ENCODE measurements around the gene DUSP8. TPM values are rescaled to one million over a fixed set of nuclear protein-coding genes. Genes with fewer than 3 reads are reported as not detected.
A peak's percentile ranks its signal among the peaks of the same experiment; 100 is the strongest.

DUSP8 gene
- polyA plus RNA-seq, 1 donor = 28.4 TPM

DNA sequence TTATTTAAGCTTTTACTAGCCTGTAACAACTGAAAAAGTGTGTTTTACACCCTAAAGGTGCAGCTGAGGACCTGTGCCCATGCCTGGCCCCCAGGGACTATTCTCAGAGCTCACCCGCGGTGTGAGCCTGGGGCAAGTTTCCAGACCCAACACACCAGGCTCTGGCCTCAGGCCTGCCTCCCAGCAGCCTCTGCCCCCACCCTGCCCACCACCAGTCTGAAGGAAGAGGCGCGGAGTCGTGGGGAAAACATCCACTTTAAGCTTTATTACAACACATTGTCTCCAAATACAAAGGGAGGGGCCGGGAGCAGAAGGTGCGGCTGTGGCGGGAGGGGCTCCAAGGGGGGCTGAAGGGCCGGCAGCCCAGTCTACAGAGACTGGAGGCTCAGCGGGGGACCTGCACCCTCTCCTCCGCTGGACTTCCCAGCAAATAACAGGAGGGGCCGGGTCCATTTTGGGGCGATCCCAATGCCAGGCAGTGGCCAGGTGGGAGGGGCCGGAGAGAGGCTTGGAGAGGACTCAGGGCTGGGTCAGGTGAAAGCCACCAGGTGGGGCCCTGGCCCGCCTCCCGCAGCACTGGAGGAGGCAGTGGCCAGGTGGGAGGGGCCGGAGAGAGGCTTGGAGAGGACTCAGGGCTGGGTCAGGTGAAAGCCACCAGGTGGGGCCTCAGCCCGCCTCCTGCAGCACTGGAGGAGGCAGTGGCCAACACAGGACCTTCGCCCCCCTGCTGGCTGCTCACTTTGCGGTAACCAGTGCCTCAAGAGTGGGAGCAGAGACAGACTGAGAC lies 18.1 kb downstream of the DUSP8 start:
- no peak for DNase-seq

DNA sequence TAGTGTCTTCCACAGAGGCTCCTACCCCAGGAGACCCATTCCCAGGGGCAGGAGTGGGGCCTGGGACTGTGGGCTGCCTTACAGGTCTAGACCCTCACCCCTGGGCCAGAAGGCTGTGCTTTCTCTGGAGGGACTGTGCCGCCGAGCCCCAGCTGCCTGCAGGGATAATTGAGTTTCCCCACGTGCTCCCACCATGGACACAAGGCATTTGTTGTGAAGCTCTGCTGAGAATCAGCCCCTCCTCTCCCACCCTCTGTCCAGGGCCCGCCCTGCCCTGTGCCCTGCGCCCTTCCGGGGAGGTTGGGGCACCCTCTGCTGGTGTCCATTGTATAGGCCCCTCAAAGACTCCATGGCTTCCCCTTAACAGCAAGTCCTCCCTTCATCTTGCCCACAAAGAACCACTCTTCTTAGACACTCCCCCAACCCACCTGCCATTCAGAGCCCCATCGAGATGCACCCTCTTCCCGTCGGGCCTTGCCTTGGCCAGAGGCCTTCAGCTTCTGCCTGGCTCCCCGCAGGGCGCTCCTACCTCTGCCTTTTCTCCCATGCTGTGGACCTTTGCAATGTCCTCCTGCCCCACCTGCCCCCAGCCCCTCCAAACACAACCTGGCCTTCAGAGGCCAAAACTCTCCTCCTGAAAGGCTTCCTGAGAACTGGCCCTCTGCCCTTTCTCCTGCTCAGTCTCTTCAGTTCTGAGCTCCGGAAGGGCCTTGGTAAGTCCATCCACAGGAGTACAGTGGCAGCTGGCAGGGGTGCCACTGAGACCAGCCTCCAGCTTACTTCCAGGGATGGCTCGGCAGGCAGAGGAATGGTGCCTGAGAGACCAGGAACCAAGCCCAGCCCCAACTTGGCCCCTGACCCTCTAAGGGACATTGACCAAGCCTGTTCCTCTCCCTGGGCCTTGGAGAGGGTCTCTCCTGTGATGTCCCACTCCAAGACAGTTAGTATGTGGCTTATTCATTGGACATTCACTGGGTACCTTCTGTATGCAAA lies 22.4 kb downstream of the DUSP8 start:
- DNase-seq = no peak

DNA sequence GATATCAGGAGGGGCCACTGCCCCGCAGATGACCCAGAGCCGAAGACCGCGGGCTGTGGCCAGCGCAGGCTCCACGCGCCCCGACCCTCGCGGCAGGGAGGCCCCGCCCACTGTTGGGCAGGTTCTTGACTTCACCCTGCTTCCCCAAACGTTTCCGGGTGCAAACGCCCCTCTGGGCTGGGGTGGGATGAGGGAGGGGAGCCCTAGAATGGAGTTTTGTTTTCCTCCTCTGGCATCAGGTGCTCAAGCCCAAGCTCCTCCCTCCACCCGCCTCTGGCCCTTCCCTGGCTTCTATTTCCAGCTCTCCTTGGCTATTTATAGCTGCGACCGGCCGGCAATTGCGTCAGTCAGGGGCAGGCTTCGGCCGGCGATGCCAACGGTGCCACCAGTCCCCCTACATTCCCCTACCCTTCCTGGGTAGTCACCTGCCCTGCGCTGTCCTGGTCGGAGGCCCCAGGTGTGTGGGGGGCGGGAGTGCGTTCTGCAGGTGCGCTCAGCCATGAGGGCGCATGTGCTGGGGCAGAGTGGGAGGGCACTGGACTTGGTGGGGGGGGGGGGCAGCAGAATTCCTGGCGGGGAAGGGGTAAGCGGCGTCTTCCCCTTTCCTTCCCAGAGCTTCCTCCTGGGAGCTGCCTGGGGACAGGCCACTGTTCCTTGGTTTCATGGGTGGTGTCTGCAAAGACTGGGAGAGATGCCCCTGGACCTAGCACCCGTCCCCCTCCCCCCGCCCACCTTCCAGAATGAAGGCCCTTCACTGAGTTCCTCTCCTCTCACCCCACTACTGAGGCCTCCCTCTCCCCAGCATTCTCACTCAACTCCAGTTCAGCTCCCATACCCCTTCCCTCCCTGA lies 23.6 kb downstream of the DUSP8 start:
- no peak for DNase-seq

DNA sequence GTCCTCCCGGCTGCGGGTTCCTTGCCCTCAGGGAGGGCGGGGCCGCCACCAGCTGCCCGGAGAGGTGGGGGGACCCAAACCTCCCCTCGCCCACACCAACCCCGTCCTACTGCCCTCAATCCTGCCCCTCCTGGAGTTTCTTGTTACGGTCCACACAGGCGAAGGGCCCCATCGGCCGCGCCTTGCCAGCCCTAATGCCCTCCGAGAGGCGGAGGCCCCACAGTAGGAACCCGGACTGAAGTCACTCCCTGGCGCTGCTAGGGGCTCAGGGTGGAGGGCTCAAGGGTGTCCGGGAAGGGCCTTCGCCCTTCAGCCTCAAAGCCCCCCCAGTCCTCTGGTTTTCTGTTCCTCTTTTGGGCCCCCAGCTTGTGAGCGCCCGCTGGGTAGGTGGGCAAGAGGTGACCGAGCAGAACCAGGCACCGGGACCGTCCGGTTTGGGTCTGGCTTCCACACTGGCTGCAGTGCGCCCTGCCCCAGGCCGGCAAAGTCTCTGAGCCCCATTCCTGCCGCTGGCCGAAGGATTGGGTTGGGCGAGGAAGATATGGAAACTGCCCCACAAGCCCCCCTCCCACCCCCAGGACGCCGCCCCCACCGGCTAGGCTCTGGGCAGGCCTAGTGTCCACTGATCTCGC lies 24.5 kb downstream of the DUSP8 start:
- DNase-seq = no peak

DNA sequence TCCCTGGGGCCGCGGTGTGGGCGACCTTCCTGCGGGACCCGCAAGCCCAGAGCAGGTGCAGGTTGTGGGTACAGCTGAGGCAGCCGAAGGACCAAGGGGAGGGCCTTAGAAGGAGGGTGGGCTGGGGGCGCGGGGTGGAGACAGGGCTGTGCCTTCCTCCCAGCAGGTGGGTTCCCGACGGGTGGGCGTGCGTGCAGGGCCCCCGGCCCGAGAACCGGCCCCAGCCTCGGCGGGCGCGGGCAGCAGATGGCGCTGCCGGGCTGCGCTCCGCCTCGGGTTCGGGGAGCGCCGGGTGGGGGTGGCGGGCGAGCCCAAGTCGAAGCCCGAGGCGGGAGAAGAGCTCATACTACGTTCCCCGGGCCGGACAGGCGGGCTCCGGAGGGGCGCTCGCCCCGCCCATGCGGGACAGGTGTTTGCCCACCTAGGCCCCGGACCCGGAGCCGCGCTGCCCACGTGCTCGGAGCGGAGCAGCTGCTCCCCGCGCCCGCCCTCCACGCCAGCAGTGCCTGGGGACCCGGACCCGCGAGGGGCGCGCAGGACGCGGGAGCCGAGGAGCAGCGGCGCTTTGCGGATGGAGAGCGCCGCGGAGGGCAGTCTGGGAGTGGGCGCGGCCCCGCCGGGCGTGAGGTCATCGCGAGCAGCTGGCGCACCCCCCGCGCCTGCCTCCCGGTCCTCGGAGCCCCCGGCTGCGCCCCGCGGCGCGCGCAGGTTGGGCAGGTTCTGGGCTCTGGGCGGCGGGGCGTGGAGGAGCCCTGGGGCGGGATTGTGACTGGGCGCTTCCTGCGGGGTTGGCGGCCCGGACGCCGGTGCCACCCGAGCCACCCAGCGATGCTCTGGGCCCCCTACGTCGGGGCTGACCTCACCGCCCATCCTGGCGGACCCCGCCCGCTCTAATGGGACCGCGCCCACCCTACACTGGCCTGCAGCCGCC lies 25.3 kb downstream of the DUSP8 start:
- peak; percentile 59 for DNase-seq

DNA sequence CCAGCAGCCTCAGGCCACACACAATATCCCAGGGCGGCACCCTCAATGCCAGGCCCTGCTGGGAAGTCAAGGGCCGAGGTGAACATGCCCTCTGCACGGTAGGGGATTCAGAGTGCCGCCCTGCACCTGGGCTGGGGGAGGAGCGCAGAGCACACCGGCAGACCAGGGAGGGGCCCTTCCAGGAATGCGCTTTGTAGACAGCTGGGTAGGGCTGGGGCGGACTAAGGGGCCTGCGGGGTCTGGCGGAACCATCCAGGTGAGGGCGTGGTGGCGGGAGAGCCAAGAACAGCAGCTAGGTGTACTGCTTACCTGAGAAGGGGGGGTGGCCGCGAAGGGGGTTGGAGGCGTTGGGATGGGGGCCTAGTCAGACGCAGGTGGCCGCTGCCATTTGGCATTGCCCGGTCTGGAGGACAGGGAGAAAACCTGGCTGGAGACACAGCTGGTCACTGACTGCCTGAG lies 26.0 kb downstream of the DUSP8 start:
- DNase-seq = no peak

DNA sequence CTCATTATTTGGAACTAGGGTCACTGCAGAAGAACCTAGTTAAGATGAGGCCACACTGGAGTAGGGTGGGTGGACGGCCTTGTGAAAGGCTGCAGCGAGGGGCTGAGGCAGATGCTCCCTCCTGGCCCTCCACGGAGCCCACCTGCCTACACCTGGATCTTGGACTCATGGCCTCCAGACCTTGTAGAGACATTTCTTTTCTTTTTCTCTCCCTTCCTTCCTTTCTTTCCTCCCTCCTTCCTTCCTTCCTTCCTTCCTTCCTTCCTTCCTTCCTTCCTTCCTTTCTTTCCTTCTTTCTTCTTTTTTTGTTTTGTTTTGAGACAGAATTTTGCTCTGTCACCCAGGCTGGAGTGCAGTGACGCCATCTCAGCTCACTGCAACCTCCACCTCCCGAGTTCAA lies 26.6 kb downstream of the DUSP8 start:
- no peak for DNase-seq

DNA sequence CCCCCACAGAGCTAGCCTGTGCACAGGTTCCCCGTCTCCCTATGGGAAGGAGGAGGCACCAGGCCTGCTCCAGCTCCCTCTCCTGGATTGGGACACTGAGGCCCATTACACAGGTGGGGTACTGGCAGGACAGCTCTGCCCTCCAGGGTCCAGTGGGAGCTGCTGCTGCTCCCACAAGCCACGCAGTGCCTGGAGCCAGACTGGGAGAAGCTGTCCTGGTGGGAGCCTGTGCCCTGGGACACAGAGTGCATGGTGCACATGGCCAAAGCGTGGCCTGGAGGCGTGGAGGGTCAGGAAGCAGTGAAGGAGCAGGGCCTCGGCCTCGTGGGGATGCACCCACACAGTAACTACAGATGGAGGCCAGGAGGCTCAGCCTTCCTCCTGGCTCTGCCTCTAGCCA lies 27.5 kb downstream of the DUSP8 start:
- no peak for DNase-seq

DNA sequence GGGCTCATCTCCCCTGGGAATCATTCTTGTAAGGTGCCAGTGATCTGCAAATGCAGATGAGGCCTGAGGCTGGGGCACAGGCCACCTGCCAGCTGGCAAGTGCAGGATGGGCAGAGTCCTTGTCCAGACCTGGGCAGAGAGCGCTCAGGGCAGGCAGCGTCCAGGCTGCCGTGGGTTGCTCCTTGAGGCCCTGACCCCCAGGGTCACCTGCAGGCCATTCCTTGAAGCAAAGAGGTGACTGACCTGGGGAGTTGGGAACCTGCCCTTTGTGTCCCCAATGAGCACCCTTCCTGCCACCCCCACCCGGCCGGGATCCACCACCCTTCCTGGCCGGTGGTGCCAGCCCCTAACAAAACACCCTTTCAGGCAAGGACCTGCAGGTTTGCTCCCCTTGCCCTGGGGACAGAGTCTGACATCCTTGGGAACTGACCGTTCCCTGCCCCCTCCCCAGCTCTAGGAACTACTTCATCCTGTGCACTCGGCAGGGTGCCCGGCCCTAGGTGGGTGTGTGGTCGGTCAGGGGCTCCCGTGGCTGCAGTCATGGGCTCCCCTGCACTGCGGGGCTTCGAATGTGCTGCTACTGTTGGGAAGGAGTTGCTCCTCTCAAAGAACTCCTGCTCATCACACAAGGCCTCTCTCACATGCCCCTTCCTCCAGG lies 28.3 kb downstream of the DUSP8 start:
- no peak for DNase-seq

DNA sequence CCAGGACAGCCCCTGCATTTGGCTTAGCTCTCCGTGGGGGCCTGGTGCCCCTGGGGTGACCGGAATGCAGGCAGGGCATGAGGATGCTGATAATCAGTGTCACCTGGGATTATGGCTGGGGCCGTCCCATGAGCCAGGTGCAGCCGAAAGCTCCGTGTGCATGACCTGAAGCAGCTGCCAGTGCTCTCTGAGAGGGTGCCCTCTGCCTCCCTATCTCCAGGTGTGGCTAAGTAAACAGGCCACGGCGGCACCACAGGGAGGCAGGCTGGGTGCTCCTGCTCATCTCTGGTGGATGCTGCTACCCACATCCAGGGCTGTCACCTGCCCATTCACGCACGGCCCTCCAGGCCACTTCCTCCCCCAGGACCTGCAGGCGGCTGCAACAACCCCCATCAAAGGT lies 29.8 kb downstream of the DUSP8 start:
- no peak for DNase-seq

DNA sequence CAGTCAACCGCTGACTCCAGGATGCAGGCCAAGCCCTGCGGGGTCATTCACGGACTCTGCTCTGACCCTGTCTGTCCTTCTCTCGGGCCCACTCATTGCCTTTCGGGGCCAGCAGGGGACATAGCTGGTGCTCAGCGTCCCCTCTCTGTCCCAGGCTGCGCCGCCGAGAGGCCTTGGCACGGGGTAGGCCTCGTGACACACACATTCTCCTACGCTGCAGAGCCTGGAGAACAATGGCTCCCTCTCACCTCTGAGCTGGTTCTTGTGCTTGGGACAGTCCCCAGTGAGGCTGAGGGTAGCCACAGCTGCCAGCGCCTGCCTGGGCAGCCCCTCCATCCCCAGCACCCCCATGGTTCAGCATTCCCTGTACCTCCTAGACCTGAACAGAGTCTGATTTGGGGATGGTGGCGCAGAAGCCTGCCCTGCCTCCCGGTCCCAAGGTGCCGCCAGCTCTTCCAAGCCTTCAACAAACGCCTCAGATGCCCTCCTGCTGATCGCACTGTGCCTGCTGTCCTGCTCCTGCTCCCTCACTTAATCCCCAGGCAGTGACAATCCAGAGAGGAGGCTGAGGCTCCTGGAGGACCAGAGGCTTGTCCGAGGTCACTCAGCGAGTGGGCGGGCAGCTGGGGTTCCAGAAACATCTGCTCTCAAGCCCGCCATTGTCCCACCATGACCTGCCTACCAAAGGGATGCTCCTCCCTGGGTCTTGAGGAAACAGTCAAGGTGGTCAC lies 30.4 kb downstream of the DUSP8 start:
- no peak for DNase-seq

DNA sequence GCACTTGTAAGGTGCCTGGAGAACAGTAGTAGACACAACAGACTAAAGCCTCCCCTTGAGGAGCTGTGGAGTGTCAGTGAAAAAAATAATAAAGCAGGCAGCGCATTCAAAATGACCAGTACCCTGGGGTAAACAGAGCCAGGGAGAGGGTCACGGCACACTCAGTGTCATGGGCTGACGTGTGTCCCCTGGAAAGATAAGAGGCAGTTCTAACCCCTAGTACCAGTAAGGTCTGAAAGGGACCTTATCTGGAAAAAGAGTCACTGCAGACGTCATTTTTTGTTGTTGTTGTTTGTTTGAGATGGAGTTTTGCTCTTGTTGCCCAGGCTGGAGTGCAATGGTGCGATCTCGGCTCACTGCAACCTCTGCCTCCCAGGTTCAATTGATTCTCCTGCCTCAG lies 32.0 kb downstream of the DUSP8 start:
- no peak for DNase-seq

DNA sequence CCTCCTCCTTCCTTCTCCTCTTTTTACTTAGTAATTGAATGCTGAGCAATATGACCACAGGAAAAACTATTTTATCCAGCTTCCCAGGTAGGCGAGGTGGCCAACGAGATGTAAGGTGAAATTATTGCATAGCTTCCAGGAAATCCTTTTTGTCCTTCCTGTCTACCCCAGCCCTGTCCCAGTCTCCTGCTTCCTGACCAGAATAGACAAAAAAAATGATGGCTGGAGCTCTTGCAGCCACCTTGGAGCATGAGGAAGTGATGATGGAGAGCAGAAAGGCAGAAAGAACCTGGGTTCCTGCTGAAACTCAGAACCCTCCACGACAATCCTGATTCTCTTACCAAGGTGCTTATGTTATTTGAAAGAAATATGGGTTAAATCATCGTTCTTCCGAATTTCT lies 33.9 kb downstream of the DUSP8 start:
- no peak for DNase-seq

DNA sequence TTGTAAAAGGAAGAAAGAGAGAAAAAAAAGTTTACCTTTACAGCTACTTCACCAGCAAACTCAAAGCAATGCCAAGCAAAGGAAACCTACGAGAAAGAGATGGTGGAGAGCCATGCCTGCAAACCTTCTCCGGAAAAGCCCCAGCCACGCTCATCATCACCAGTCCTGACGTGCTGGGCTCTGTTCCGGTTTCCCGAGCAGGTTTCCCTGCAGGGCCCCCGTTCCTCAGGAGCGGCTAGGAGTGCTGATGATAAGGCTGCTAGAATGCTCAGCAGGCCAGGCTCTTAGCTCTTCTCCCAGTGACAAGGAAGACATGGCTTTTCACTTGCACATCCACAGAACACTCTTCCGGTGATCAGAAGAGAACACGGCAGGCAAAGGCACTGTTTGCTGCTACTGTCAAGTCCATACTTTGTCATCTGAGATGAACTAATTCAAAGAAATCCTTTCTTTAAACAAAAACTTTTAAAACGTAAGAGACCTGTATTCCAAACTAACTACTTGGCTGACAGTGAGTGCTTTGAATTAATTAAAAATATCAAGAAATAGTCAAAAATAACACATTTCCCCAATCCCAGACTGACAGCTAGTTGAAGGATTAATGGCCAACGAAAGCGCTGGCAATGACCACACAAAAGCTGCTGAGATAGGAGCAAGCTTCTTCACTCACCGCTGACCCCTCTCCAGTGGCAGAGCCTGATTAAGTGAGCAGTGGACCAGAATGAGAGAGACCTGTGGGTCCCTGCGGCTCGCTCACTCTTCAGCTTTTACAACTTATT lies 35.8 kb downstream of the DUSP8 start:
- DNase-seq = no peak

DNA sequence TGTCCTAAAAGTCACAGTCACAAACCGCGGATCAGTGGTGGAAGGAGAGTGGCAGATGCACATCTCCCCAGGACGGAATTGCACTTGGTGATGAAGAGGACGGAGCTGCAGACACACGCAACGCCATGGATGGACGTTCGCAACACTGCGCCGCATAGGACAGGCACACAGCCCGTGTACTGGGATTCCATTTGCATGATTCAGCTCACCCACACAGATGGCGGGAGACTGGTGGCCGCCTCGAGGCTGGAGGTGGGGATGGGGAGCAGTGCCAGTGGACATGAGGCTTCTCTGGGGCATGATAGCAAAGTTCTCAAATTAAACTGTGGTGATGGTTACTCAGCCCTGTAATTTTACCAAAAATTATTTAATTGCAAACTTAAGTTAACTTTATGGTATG lies 37.4 kb downstream of the DUSP8 start:
- no peak for DNase-seq

DNA sequence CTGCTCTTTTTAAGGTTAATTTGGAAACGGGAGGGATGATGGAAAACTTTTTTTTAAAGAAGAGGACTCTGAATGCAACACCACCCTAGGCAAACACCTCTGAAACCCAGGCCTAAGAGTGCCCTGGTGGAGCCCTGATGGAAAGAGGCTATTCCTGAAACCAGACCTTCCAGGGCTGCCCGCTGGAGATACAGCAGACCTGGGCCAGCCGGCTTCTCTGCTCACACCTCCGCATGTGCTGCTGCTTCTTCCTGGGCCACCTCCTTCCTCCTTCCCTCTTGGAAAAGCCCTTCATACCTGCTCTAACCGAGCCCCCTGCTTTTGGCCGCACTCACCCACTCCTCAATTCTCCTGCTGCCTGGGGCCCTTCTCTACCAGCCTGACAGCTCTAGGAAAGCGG lies 37.9 kb downstream of the DUSP8 start:
- no peak for DNase-seq

DNA sequence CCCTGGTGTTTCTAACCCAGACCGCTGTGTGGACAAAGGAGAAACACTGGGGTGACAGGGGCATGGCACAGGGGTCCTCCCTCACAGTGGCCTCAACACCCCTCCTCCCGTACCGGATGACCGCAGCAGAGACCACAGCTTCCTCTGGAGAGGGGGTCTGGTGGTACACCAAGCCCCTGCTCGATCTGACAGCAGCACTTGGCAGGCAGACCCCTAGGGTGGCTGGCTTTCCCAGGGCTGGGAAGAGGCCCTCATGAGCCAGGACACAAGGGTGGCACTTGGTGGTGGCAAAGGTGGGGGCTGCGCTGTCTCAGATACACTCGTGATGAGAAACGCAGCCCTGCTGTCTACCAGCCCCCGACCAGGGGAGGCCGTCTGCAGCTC lies 38.7 kb downstream of the DUSP8 start:
- DNase-seq = no peak

DNA sequence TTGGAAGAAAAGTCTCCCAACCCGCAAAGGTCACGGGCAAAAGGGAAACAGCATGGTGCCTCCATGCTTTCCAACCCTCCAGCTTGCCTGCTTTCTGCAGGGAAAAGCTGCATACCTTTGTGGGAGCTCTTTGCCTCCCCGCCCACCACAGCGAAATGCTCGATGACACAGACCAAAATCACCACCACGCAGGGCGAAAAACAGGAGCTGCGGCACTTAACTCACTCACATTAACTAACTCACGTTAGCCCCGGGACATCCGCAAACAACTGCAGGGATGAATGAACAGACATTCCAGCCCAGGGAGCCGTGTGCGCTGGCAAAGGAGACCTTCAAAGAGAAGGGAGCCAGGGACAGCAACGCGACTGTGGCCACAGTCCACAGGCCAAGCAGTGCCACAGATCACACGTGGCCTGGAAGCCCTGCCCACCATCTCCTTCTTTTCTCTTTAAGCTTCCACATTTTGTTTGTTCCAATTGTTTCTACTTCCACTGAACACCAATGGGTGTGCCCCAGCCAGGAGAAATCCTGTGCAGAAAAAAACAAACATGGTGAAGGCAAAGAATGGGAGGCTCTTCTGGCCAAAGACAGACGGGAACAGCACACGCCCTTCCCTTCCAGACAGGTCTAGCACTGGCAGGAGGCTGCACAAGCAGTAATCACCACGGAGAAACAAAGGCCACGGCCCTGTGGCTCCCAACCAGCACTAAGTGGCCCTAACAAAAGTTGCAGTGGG lies 39.3 kb downstream of the DUSP8 start:
- DNase-seq = no peak
